Glutamatergic neuron (in vitro differentiated cells): ENCODE results near the gene ATP9A. TPM values are rescaled to one million over a fixed set of nuclear protein-coding genes. Genes with fewer than 3 reads are reported as not detected.

Experiments
- DNase-seq: peaks from one replicate; pipeline ENCODE4 v3.0.0; 2022
- H3K27ac Mint-ChIP-seq: one replicate; pipeline ENCODE4 v1.8.0; 2020; ENCODE audit warnings: mild to moderate bottlenecking, mixed read lengths, inconsistent platforms; ENCODE audit not compliant: unreplicated experiment
- H3K27me3 Mint-ChIP-seq: one replicate; pipeline ENCODE4 v1.8.0; 2020; ENCODE audit warnings: mild to moderate bottlenecking, moderate library complexity, mixed read lengths, inconsistent platforms; ENCODE audit not compliant: unreplicated experiment
- H3K36me3 Mint-ChIP-seq: one replicate; pipeline ENCODE4 v1.8.0; 2020; ENCODE audit warnings: mild to moderate bottlenecking, mixed read lengths, inconsistent platforms; ENCODE audit not compliant: unreplicated experiment
- H3K4me1 Mint-ChIP-seq: one replicate; pipeline ENCODE4 v1.8.0; 2020; ENCODE audit warnings: mild to moderate bottlenecking, low read depth, mixed read lengths, inconsistent platforms; ENCODE audit not compliant: unreplicated experiment
- H3K4me3 Mint-ChIP-seq: one replicate; pipeline ENCODE4 v1.8.0; 2020; ENCODE audit warnings: mild to moderate bottlenecking, mixed read lengths, inconsistent platforms; ENCODE audit not compliant: unreplicated experiment
- H3K9me3 Mint-ChIP-seq: one replicate; pipeline ENCODE4 v1.8.0; 2020; ENCODE audit warnings: mild to moderate bottlenecking, moderate library complexity, mixed read lengths, inconsistent platforms; ENCODE audit not compliant: unreplicated experiment
- CTCF ChIP-seq: fragments of 200-600 bp; sonication (generic); IDR thresholded peaks from one replicate; pipeline ENCODE4 v1.5.0; 2021; ENCODE audit not compliant: partially characterized antibody, unreplicated experiment
- total RNA-seq: library from RNA; stranded (reverse); fragmentation: NEBNext Ultra II Directional; extraction: Animal tissue kit (Norgen Biotek cat#: 25700); gene quantifications from one replicate; pipeline ENCODE4 v1.2.1, GENCODE V29; 2021; ENCODE audit not compliant: unreplicated experiment

ATP9A gene
- total RNA-seq, 1 donor from 2014 or later, result 66.1 TPM

- H3K27ac Mint-ChIP-seq, result no peak overlapping the region
- no peak overlapping the region for H3K4me3 Mint-ChIP-seq
- no peak for DNase-seq
- no peaks in the 10 kb centered on the region for H3K4me1 Mint-ChIP-seq
- no peaks in the 10 kb centered on the region for H3K36me3 Mint-ChIP-seq
- no peaks in the 10 kb centered on the region for H3K9me3 Mint-ChIP-seq
- no peak for TF ChIP-seq CTCF
- H3K27me3 Mint-ChIP-seq, result peaks cover 1% of the 10 kb centered on the region
These were observed 153.5 kb downstream of the ATP9A start for GRCh38 chr20:51614687-51615086.

GRCh38 chr20:51613580-51613979, 154.6 kb downstream of the ATP9A start:
- H3K4me1 Mint-ChIP-seq, result no peaks in the 10 kb centered on the region

GRCh38 chr20:51612896-51613295, 155.3 kb downstream of the ATP9A start:
- H3K4me3 Mint-ChIP-seq, result no peak overlapping the region
- H3K9me3 Mint-ChIP-seq, result no peaks in the 10 kb centered on the region
- no peak for TF ChIP-seq CTCF
- no peaks in the 10 kb centered on the region for H3K4me1 Mint-ChIP-seq
- peaks cover 6% of the 10 kb centered on the region for H3K27me3 Mint-ChIP-seq
- peaks cover 5% of the 10 kb centered on the region for H3K36me3 Mint-ChIP-seq
- no peak for DNase-seq
- no peak overlapping the region for H3K27ac Mint-ChIP-seq

More at GRCh38 chr20:51613580-51613979, 154.6 kb downstream of the ATP9A start:
- DNase-seq, result no peak
- Mint-ChIP-seq H3K9me3 (no peaks in the 10 kb centered on the region), H3K36me3 (peaks cover 4% of the 10 kb centered on the region), H3K4me3 (no peak overlapping the region), H3K27ac (no peak overlapping the region), H3K27me3 (peaks cover 5% of the 10 kb centered on the region)
- no peak for TF ChIP-seq CTCF

DNA sequence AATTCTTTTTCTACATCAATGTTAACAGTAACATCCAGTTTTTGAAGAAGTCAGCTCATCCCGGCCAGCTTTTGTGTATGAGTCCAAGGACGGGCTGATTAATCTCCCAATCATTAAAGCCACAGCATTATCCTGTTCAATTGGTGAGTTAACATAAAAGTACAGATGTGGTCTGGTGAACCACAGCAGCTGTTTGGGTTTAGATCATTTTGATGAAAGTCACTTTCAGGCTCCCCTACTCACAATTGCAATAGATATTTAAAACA, 156.6 kb downstream of the ATP9A start:
- no peak for TF ChIP-seq CTCF
- no peak for DNase-seq
- Mint-ChIP-seq H3K4me1 (no peaks in the 10 kb centered on the region), H3K9me3 (no peaks in the 10 kb centered on the region), H3K4me3 (no peak overlapping the region), H3K36me3 (peaks cover 5% of the 10 kb centered on the region), H3K27ac (no peak overlapping the region), H3K27me3 (peaks cover 6% of the 10 kb centered on the region)

GRCh38 chr20:51610761-51611624, 157.2 kb downstream of the ATP9A start:
- H3K4me1 Mint-ChIP-seq, result no peaks in the 10 kb centered on the region
- H3K36me3 Mint-ChIP-seq, result peaks cover 5% of the 10 kb centered on the region
- H3K9me3 Mint-ChIP-seq, result no peaks in the 10 kb centered on the region
- peaks cover 6% of the 10 kb centered on the region for H3K27me3 Mint-ChIP-seq
- DNase-seq, result no peak
- H3K4me3 Mint-ChIP-seq, result no peak overlapping the region
- no peak for TF ChIP-seq CTCF
- H3K27ac Mint-ChIP-seq, result no peak overlapping the region
